ENCODE results near the gene BNIP1. TPM values are rescaled to one million over a fixed set of nuclear protein-coding genes. Genes with fewer than 3 reads are reported as not detected.

Gene BNIP1
- total RNA-seq, 1 experiment from 2014 or later, result 47.6 TPM

DNA sequence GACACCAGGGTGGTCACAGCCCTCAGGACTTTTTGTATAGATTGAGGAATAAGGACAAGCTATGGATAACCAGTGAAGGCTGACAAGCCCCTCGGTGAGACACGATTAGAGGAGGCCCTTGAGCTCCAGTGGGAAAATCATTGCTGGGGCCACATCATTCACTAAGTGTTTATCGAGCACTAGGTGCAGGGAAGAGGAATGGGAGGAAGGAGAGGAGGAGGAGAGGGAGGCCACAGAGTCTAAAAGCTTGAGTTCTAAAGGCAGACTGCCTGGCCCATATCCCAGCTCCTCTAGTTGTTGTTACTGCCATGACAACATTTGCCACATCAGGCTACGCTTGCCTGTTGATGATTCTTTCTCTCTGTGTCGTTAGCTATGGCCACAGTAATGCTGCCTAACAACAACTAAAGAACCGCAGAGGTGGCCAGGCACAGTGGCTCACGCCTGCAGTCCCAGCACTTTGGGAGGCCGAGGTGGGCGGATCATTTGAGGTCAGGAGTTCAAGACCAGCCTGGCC lies 53.1 kb downstream of the BNIP1 start:
- Histone ChIP-seq H3K27me3 (no peaks in the 10 kb centered on the region), H3K36me3 (no peaks in the 10 kb centered on the region), H3K4me3 (no peak overlapping the region), H3K9me3 (no peaks in the 10 kb centered on the region)
- no peak for DNase-seq

- no peaks in the 10 kb centered on the region for H3K9me3 ChIP-seq
- H3K36me3 ChIP-seq, result no peaks in the 10 kb centered on the region
- DNase-seq, result peak; percentile 31
- H3K4me3 ChIP-seq, result no peak overlapping the region
- H3K27me3 ChIP-seq, result no peaks in the 10 kb centered on the region
Measured at GRCh38 chr5:173198049-173198448, 53.7 kb downstream of the BNIP1 start.

GRCh38 chr5:173200356-173200755 lies 56.0 kb downstream of the BNIP1 start:
- no peak overlapping the region for H3K4me3 ChIP-seq

GRCh38 chr5:173201636-173202265 lies 57.4 kb downstream of the BNIP1 start:
- peak; percentile 95 for DNase-seq
- 0 out of 2 replicates have a peak, but pooled peaks cover 3% of the 10 kb centered on the region for H3K27me3 ChIP-seq
- no peaks in the 10 kb centered on the region for H3K36me3 ChIP-seq
- H3K9me3 ChIP-seq, result no peaks in the 10 kb centered on the region
- H3K4me3 ChIP-seq, result no peak overlapping the region

More at GRCh38 chr5:173200356-173200755, 56.0 kb downstream of the BNIP1 start:
- no peak for DNase-seq
- H3K27me3 ChIP-seq, result no peaks in the 10 kb centered on the region
- H3K9me3 ChIP-seq, result no peaks in the 10 kb centered on the region
- no peaks in the 10 kb centered on the region for H3K36me3 ChIP-seq

- Histone ChIP-seq H3K4me3 (no peak overlapping the region), H3K36me3 (no peaks in the 10 kb centered on the region), H3K27me3 (0 out of 2 replicates have a peak, but pooled peaks cover 5% of the 10 kb centered on the region), H3K9me3 (no peaks in the 10 kb centered on the region)
- DNase-seq, result peak; percentile 68
Measured at GRCh38 chr5:173202266-173202875, 58.0 kb downstream of the BNIP1 start.

GRCh38 chr5:173204185-173204979 lies 60.1 kb downstream of the BNIP1 start:
- Histone ChIP-seq H3K4me3 (no peak overlapping the region), H3K9me3 (no peaks in the 10 kb centered on the region), H3K36me3 (no peaks in the 10 kb centered on the region), H3K27me3 (0 out of 2 replicates have a peak, but pooled peaks cover 5% of the 10 kb centered on the region)
- DNase-seq, result no peak

GRCh38 chr5:173205916-173206315 lies 61.6 kb downstream of the BNIP1 start:
- Histone ChIP-seq H3K9me3 (no peaks in the 10 kb centered on the region), H3K4me3 (no peak overlapping the region), H3K27me3 (0 out of 2 replicates have a peak, but pooled peaks cover 5% of the 10 kb centered on the region), H3K36me3 (no peaks in the 10 kb centered on the region)
- DNase-seq, result no peak

GRCh38 chr5:173208296-173208695 lies 64.0 kb downstream of the BNIP1 start:
- Histone ChIP-seq H3K36me3 (no peaks in the 10 kb centered on the region), H3K27me3 (0 out of 2 replicates have a peak, but pooled peaks cover 5% of the 10 kb centered on the region), H3K9me3 (no peaks in the 10 kb centered on the region), H3K4me3 (no peak overlapping the region)
- DNase-seq, result no peak

DNA sequence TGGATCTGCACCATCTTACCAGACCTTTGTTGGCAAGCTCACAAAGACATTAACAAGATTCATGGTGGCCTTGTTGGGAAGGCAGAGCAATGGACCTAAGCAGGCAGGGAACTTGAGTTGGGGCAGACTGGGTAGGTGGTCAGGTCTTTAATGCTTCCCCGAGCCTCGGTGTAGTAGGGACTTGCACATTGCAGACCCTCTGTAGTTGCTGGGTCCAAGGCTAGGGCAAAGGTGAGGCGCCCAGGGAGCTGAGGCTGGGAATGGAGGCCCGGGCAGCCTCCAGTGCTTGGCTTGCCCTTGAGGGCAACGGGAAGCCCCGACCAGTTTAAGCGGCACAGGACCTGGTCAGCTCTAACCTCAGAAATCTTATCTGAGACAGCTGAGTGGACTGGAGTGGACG lies 66.5 kb downstream of the BNIP1 start:
- no peak for DNase-seq
- H3K36me3 ChIP-seq, result no peaks in the 10 kb centered on the region
- H3K27me3 ChIP-seq, result 0 out of 2 replicates have a peak, but pooled peaks cover 2% of the 10 kb centered on the region
- no peaks in the 10 kb centered on the region; the same call in 1 of the 2 replicates for H3K9me3 ChIP-seq
- no peak overlapping the region for H3K4me3 ChIP-seq

DNA sequence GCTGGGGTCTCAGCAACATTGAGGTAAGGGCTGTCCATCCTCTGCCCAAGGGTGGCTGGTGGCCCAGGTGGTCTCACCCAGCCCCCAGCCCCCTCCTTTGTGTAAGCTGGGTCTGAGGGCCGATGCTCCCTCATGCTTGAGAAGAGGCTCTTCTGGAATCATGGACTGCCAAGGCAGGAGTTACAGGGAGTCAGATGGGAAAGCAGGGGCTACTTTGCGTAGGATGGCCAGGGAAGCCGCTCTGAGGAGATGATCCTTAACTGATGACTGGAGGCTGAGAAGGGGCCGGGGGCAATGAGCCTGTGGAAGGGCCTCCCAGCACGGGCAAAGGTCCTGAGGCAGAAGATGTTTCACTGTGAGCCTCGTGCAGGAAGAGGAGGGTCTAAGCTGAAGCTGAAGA lies 67.0 kb downstream of the BNIP1 start:
- Histone ChIP-seq H3K27me3 (0 out of 2 replicates have a peak, but pooled peaks cover 2% of the 10 kb centered on the region), H3K36me3 (no peaks in the 10 kb centered on the region), H3K4me3 (no peak overlapping the region), H3K9me3 (no peaks in the 10 kb centered on the region; the same call in 1 of the 2 replicates)
- DNase-seq, result no peak

- Histone ChIP-seq H3K36me3 (no peaks in the 10 kb centered on the region), H3K9me3 (no peaks in the 10 kb centered on the region; the same call in 1 of the 2 replicates), H3K27me3 (peaks cover 2% of the 10 kb centered on the region; the same call in 1 of the 2 replicates), H3K4me3 (no peak overlapping the region)
- DNase-seq, result no peak
Measured at GRCh38 chr5:173213236-173213933, 69.1 kb downstream of the BNIP1 start.

Other genes with a start within 250 kb of the BNIP1 start
- gene RPL26L1, start 185.1 kb upstream of the BNIP1 start, total RNA-seq (2014; rRNA removed; shearing (Covaris generic); ENCODE audit: low replicate concordance), result 132 and 142 TPM in 2 replicates
- 296 and 325 TPM in 2 replicates for gene ATP6V0E1, start 160.8 kb upstream of the BNIP1 start, total RNA-seq (2014; rRNA removed; shearing (Covaris generic); ENCODE audit: low replicate concordance)
- gene CREBRF, start 88.2 kb upstream of the BNIP1 start, total RNA-seq (2014; rRNA removed; shearing (Covaris generic); ENCODE audit: low replicate concordance), result 4.3 and 9.2 TPM in 2 replicates
- gene NKX2-5, start 90.7 kb downstream of the BNIP1 start, total RNA-seq (2014; rRNA removed; shearing (Covaris generic); ENCODE audit: low replicate concordance), result 14.2 and 16.8 TPM in 2 replicates
- gene STC2, start 183.9 kb downstream of the BNIP1 start, total RNA-seq (2014; rRNA removed; shearing (Covaris generic); ENCODE audit: low replicate concordance), result 65.2 and 103 TPM in 2 replicates

Measured in MG63 (cell line).